HS-5 (cell line): Measurements from ENCODE around the gene CACNA1H.
"Not testable (repeated sequence)": the region's sequence is repeated elsewhere in the genome, so short reads cannot be mapped to it uniquely, and the experiment has no call there.

Experiments
- DNase-seq: peaks from one replicate; pipeline ENCODE4 v3.0.0-alpha.2; 2012; ENCODE audit warnings: low read depth

The CACNA1H gene

GRCh38 chr16:1193825-1194581 lies 41.1 kb downstream of the CACNA1H start:
- DNase-seq: no peak

- DNase-seq: no peak
Observed at GRCh38 chr16:1194665-1195392, 41.9 kb downstream of the CACNA1H start.

- no peak for DNase-seq
Observed at GRCh38 chr16:1195393-1195666, 42.4 kb downstream of the CACNA1H start.

GRCh38 chr16:1196494-1196893 lies 43.6 kb downstream of the CACNA1H start:
- DNase-seq: no peak

GRCh38 chr16:1197237-1197866 lies 44.4 kb downstream of the CACNA1H start:
- no peak for DNase-seq

GRCh38 chr16:1198194-1198593 lies 45.3 kb downstream of the CACNA1H start:
- DNase-seq: no peak

- DNase-seq: not testable (repeated sequence)
Observed at GRCh38 chr16:1198671-1199346, 45.9 kb downstream of the CACNA1H start.

- DNase-seq: no peak
Observed at GRCh38 chr16:1199347-1200013, 46.6 kb downstream of the CACNA1H start.

GRCh38 chr16:1200014-1200627 lies 47.2 kb downstream of the CACNA1H start:
- DNase-seq: no peak

- DNase-seq: no peak
Observed at GRCh38 chr16:1201444-1201843, 48.5 kb downstream of the CACNA1H start.

- no peak for DNase-seq
Observed at GRCh38 chr16:1202274-1202673, 49.4 kb downstream of the CACNA1H start.

- DNase-seq: no peak
Observed at GRCh38 chr16:1204933-1205332, 52.0 kb downstream of the CACNA1H start.

GRCh38 chr16:1206326-1206725 lies 53.4 kb downstream of the CACNA1H start:
- DNase-seq: no peak

- no peak for DNase-seq
Observed at GRCh38 chr16:1206786-1207185, 53.9 kb downstream of the CACNA1H start.

GRCh38 chr16:1208239-1208830 lies 55.4 kb downstream of the CACNA1H start:
- DNase-seq: no peak

- no peak for DNase-seq
Observed at GRCh38 chr16:1209081-1209480, 56.2 kb downstream of the CACNA1H start.

GRCh38 chr16:1210461-1210860 lies 57.6 kb downstream of the CACNA1H start:
- DNase-seq: no peak

GRCh38 chr16:1211451-1212268 lies 58.8 kb downstream of the CACNA1H start:
- DNase-seq: no peak

GRCh38 chr16:1212616-1213194 lies 59.8 kb downstream of the CACNA1H start:
- DNase-seq: no peak

GRCh38 chr16:1213231-1213630 lies 60.3 kb downstream of the CACNA1H start:
- DNase-seq: no peak
